ENCODE data around the gene RBM6.

DNA sequence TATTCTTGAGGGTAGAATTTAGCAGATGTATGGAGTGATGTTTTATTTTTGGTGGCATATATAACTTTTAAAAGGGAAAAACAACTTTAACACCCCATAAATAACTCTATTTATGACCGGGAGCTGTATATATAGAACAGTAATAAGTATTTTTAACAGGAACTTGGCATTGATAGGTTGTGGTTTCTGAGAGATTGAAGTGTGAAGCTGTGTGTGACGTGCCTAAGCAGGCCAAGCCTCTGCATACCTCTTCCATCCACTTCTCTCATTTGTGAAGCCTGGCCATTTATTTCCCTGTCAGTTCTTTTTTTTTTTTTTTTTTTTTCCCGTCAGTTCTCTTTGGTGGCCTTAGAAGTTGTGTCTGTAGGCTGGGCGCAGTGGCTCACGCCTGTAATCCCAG, 171.8 kb downstream of the RBM6 start:
- TF ChIP-seq POLR2A (IDR thresholded peaks at IDR 0.05) (no peak), POLR2AphosphoS5 (IDR thresholded peaks at IDR 0.05) (no peak)
- TF ChIP-seq, protein P1, sequence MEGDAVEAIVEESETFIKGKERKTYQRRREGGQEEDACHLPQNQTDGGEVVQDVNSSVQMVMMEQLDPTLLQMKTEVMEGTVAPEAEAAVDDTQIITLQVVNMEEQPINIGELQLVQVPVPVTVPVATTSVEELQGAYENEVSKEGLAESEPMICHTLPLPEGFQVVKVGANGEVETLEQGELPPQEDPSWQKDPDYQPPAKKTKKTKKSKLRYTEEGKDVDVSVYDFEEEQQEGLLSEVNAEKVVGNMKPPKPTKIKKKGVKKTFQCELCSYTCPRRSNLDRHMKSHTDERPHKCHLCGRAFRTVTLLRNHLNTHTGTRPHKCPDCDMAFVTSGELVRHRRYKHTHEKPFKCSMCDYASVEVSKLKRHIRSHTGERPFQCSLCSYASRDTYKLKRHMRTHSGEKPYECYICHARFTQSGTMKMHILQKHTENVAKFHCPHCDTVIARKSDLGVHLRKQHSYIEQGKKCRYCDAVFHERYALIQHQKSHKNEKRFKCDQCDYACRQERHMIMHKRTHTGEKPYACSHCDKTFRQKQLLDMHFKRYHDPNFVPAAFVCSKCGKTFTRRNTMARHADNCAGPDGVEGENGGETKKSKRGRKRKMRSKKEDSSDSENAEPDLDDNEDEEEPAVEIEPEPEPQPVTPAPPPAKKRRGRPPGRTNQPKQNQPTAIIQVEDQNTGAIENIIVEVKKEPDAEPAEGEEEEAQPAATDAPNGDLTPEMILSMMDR (IDR thresholded peaks at IDR 0.05) = no peak
